ENCODE results near the gene NFIX. TPM values are rescaled to one million over a fixed set of nuclear protein-coding genes. Genes with fewer than 3 reads are reported as not detected.
"Not testable (repeated sequence)": the region's sequence is repeated elsewhere in the genome, so short reads cannot be mapped to it uniquely, and the experiment has no call there.

Gene NFIX
- total and polyA plus RNA-seq, 2 donors (not counting 1 experiment from before 2014, with no cell fraction given) = 0.69 to 5.6 TPM

DNA sequence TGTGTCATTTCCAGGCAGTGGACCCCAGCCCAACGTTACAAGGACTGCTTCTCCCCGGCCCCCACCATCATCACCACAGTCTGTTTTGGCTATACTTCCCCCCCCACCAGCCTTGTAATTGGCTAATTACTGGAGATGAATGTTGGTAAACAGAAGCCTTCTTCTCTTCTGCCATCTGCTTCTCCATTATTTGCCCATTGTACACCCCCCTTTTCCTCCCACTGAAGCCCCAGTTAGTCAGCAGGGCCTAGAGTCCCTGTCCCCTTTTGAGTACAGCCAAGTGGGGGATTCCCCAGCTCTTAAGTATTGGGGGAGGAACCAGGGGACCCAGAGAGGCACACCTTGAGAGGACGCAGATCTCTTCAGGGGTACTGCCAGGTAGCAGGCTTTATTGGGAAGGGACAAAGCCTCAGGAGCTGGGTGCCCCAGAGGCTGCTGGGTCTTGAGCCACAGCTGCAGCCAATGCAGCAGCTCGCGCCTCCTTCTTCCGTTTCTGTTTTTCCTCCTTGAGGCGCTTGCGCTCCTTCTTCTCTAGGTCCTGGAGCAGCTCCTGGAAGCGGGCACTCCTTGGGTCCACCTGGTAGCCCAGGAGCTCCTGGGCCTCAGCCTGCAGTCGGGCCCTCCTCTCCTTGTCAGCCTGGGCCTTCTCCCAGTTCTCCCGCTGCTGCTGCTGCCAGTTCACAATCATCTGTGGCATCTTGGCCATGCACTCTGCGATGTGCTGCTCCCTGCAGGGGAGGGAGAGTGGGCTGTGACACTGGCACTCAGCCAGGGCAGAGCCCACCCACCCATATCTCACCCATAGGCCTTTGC, 41.3 kb upstream of the NFIX start:
- Histone ChIP-seq H2AFZ (ENCODE audit: insufficient read depth, low read depth, low read length, poor library complexity, severe bottlenecking) (no peak overlapping the region), H3K79me2 (ENCODE audit: control insufficient read depth, insufficient read depth, low read length) (peaks cover 4% of the 10 kb centered on the region), H3K9me3 (ENCODE audit: control extremely low read depth in 1 of 3, control insufficient read depth in 2 of 3, insufficient read depth in 1 of 3, low read length in 2 of 3) (no peaks in the 10 kb centered on the region), H3K36me3 (replicated peaks in 1 of 2; ENCODE audit: control extremely low read depth in 1 of 2, control insufficient read depth in 1 of 2, extremely low read depth in 1 of 2, insufficient read depth in 2 of 2, low read length in 1 of 2) (peaks cover 5 to 51% of the 10 kb centered on the region in 2 experiments), H3K4me2 (replicated peaks; ENCODE audit: low read depth, low read length, poor library complexity, severe bottlenecking) (no peak overlapping the region), H3K4me1 (ENCODE audit: control insufficient read depth in 2 of 2, insufficient read depth in 2 of 2, low read length in 2 of 2) (peaks cover 21 to 36% of the 10 kb centered on the region in 2 donors), H3K27me3 (replicated peaks in 1 of 4; ENCODE audit: control extremely low read depth in 1 of 4, control insufficient read depth in 3 of 4, insufficient read depth in 4 of 4, low read length in 3 of 4) (no peaks in the 10 kb centered on the region), H4K20me1 (ENCODE audit: control insufficient read depth, insufficient read depth, low read length, poor library complexity, severe bottlenecking) (peaks cover 30% of the 10 kb centered on the region), H3K4me3 (ENCODE audit: control extremely low read depth in 1 of 5, extremely low read depth in 1 of 5, insufficient read depth in 1 of 5, low read depth in 2 of 5, low read length in 4 of 5) (no peak overlapping the region), H3K27ac (ENCODE audit: low read length in 2 of 2) (peak overlapping the region in 1 of 2 donors; percentile 90), H3K9ac (ENCODE audit: low read length) (no peak overlapping the region)
- Mint-ChIP-seq H3K27me3 (no peaks in the 10 kb centered on the region), H3K27ac (peak overlapping the region; percentile 82), H3K4me3 (peak overlapping the region; percentile 91), H3K9me3 (ENCODE audit: insufficient read depth) (no peaks in the 10 kb centered on the region), H3K4me1 (peaks cover 32% of the 10 kb centered on the region)
- DNase-seq (peak; percentile 32), ATAC-seq (ENCODE audit: low read depth) (no peak)
- intact Hi-C loops (cut with micrococcal nuclease) = no loop called here
- ChIA-PET POLR2A (interaction anchor here (0.5 to 0.7 kb wide), 2 partner anchors 142 to 312 kb away, joined by 3 read pairs; no protein-coding TSS in a partner anchor), CTCF (interaction anchor here (1.0 to 1.3 kb wide), 2 partner anchors 11 to 107 kb away, joined by 4 to 6 read pairs; no protein-coding TSS in a partner anchor)
- TF ChIP-seq EZH2 (IDR thresholded peaks at IDR 0.05; ENCODE audit: borderline replicate concordance, insufficient read depth, low read depth, low read length, poor library complexity, severe bottlenecking) = no peak
- TF ChIP-seq, protein P1, sequence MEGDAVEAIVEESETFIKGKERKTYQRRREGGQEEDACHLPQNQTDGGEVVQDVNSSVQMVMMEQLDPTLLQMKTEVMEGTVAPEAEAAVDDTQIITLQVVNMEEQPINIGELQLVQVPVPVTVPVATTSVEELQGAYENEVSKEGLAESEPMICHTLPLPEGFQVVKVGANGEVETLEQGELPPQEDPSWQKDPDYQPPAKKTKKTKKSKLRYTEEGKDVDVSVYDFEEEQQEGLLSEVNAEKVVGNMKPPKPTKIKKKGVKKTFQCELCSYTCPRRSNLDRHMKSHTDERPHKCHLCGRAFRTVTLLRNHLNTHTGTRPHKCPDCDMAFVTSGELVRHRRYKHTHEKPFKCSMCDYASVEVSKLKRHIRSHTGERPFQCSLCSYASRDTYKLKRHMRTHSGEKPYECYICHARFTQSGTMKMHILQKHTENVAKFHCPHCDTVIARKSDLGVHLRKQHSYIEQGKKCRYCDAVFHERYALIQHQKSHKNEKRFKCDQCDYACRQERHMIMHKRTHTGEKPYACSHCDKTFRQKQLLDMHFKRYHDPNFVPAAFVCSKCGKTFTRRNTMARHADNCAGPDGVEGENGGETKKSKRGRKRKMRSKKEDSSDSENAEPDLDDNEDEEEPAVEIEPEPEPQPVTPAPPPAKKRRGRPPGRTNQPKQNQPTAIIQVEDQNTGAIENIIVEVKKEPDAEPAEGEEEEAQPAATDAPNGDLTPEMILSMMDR (IDR thresholded peaks at IDR 0.05) = no peak
- 87% methylated on average over 8 of the region's 12 CpGs for WGBS (ENCODE audit: insufficient coverage)

DNA sequence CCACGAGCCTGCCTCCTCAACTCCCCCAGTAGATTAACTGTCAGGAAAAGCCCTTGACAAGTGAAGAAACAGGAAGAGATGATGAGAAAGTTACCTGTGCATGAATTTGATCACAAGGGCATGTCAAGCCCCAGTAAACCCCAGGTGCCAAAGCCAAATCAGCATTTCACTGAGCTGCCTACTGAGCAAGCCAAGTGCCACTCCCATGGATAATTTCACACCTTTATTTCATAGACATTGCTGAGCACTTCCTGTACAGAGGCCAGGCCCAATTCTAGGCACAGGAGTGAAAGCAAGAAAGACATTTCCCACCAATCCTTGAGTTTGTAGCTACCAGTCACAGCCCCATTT, 40.7 kb upstream of the NFIX start:
- Histone ChIP-seq H3K4me1 (ENCODE audit: control insufficient read depth in 2 of 2, insufficient read depth in 2 of 2, low read length in 2 of 2) (peaks cover 21 to 36% of the 10 kb centered on the region in 2 donors), H4K20me1 (ENCODE audit: control insufficient read depth, insufficient read depth, low read length, poor library complexity, severe bottlenecking) (peaks cover 24% of the 10 kb centered on the region), H3K36me3 (replicated peaks in 1 of 2; ENCODE audit: control extremely low read depth in 1 of 2, control insufficient read depth in 1 of 2, extremely low read depth in 1 of 2, insufficient read depth in 2 of 2, low read length in 1 of 2) (peaks cover 5 to 45% of the 10 kb centered on the region in 2 experiments), H3K79me2 (ENCODE audit: control insufficient read depth, insufficient read depth, low read length) (peaks cover 4% of the 10 kb centered on the region), H2AFZ (ENCODE audit: insufficient read depth, low read depth, low read length, poor library complexity, severe bottlenecking) (no peak overlapping the region), H3K9ac (ENCODE audit: low read length) (no peak overlapping the region), H3K27me3 (replicated peaks in 1 of 4; ENCODE audit: control extremely low read depth in 1 of 4, control insufficient read depth in 3 of 4, insufficient read depth in 4 of 4, low read length in 3 of 4) (no peaks in the 10 kb centered on the region), H3K9me3 (ENCODE audit: control extremely low read depth in 1 of 3, control insufficient read depth in 2 of 3, insufficient read depth in 1 of 3, low read length in 2 of 3) (no peaks in the 10 kb centered on the region), H3K27ac (ENCODE audit: low read length in 2 of 2) (peak overlapping the region in 1 of 2 donors; percentile 90), H3K4me3 (ENCODE audit: control extremely low read depth in 1 of 5, extremely low read depth in 1 of 5, insufficient read depth in 1 of 5, low read depth in 2 of 5, low read length in 4 of 5) (no peak overlapping the region), H3K4me2 (replicated peaks; ENCODE audit: low read depth, low read length, poor library complexity, severe bottlenecking) (no peak overlapping the region)
- H3K4me3 Mint-ChIP-seq = peak overlapping the region; percentile 91
- intact Hi-C loops (cut with micrococcal nuclease) = no loop called here
- ChIA-PET CTCF (interaction anchor here (1.0 to 1.5 kb wide), 3 partner anchors 8 to 140 kb away, joined by 3 to 6 read pairs (median 3); no protein-coding TSS in a partner anchor), POLR2A (interaction anchor here (0.7 kb wide), 1 partner anchor 142 kb away, joined by 3 read pairs; no protein-coding TSS in a partner anchor)
- no CpG with 5 or more reads among the region's 1 CpG for WGBS (ENCODE audit: insufficient coverage)
- ATAC-seq (ENCODE audit: low read depth) (no peak), DNase-seq (peak; percentile 47)
- H3K9me3 Mint-ChIP-seq (ENCODE audit: insufficient read depth) = no peaks in the 10 kb centered on the region
- peaks cover 32% of the 10 kb centered on the region for H3K4me1 Mint-ChIP-seq
- TF ChIP-seq, protein P1 (IDR thresholded peaks at IDR 0.05) = no peak
- no peaks in the 10 kb centered on the region for H3K27me3 Mint-ChIP-seq
- H3K27ac Mint-ChIP-seq = peak overlapping the region; percentile 82

DNA sequence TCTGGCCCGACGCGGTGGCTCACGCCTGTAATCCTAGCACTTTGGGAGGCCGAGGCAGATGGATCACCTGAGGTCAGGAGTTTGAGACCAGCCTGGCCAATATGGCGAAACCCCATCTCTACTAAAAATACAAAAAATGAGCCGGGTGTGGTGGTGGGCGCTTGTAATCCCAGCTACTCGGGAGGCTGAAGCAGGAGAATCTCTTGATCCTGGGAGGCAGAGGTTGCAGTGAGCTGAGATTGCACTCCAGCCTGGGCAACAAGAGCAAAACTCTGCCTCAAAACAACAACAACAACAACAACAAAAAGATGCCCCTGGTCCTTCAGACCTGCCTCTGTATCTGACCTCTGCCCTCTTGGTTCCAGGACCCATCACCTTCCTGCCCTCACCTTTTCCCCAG, 39.7 kb upstream of the NFIX start:
- CTCF ChIA-PET = interaction anchor here (0.8 to 2.5 kb wide), 4 partner anchors 9 to 139 kb away, joined by 3 to 20 read pairs (median 3); partner anchors contain the start of gene SYCE2
- H3K9ac ChIP-seq (ENCODE audit: low read length); H3K4me3 ChIP-seq (ENCODE audit: control extremely low read depth in 1 of 5, extremely low read depth in 1 of 5, insufficient read depth in 1 of 5, low read depth in 2 of 5, low read length in 4 of 5); POLR2A ChIA-PET; intact Hi-C loops (cut with micrococcal nuclease); DNase-seq; H3K9me3 ChIP-seq (ENCODE audit: control extremely low read depth in 1 of 3, control insufficient read depth in 2 of 3, insufficient read depth in 1 of 3, low read length in 2 of 3); H2AFZ ChIP-seq (ENCODE audit: insufficient read depth, low read depth, low read length, poor library complexity, severe bottlenecking); H3K9me3 Mint-ChIP-seq (ENCODE audit: insufficient read depth); ATAC-seq (ENCODE audit: low read depth); H3K27me3 Mint-ChIP-seq; H3K27me3 ChIP-seq (replicated peaks in 1 of 4; ENCODE audit: control extremely low read depth in 1 of 4, control insufficient read depth in 3 of 4, insufficient read depth in 4 of 4, low read length in 3 of 4); H3K79me2 ChIP-seq (ENCODE audit: control insufficient read depth, insufficient read depth, low read length): not testable (repeated sequence)
- peaks cover 30% of the 10 kb centered on the region for H3K4me1 Mint-ChIP-seq
- peak overlapping the region; percentile 82 for H3K4me2 ChIP-seq (replicated peaks; ENCODE audit: low read depth, low read length, poor library complexity, severe bottlenecking)
- H3K27ac Mint-ChIP-seq = peak overlapping the region; percentile 74
- peaks cover 24% of the 10 kb centered on the region for H4K20me1 ChIP-seq (ENCODE audit: control insufficient read depth, insufficient read depth, low read length, poor library complexity, severe bottlenecking)
- WGBS (ENCODE audit: insufficient coverage) = 99% methylated on average over 7 of the region's 9 CpGs
- peak overlapping the region; percentile 75 to 90 for H3K27ac ChIP-seq (ENCODE audit: low read length in 2 of 2)
- peaks cover 5 to 36% of the 10 kb centered on the region in 2 experiments for H3K36me3 ChIP-seq (replicated peaks in 1 of 2; ENCODE audit: control extremely low read depth in 1 of 2, control insufficient read depth in 1 of 2, extremely low read depth in 1 of 2, insufficient read depth in 2 of 2, low read length in 1 of 2)
- H3K4me3 Mint-ChIP-seq = peak overlapping the region; percentile 91
- peaks cover 21 to 36% of the 10 kb centered on the region in 2 donors for H3K4me1 ChIP-seq (ENCODE audit: control insufficient read depth in 2 of 2, insufficient read depth in 2 of 2, low read length in 2 of 2)
